Liver (tissue), 9 donors: ENCODE measurements around the gene MTA3. TPM values are rescaled to one million over a fixed set of nuclear protein-coding genes. Genes with fewer than 3 reads are reported as not detected.

ENCODE experiments used
- DNase-seq: peaks from one replicate; pipeline ENCODE4 v3.0.0-alpha.2; 2017; ENCODE audit warnings: low spot score
- H3K27ac ChIP-seq, 2 donors: one replicate each; pipeline ENCODE4 v1.7.0; 2013; ENCODE audit warnings: inconsistent platforms in 2 of 2, low read length in 2 of 2, control low read depth in 1 of 2, low read depth in 1 of 2, mild to moderate bottlenecking in 1 of 2
- H3K27me3 ChIP-seq, 4 donors: one replicate each; pipeline versions ENCODE4 v1.6.1 to v1.7.0; 2013; ENCODE audit warnings: low read length in 3 of 4, inconsistent platforms in 1 of 4, mild to moderate bottlenecking in 1 of 4, moderate library complexity in 1 of 4; ENCODE audit not compliant: control insufficient read depth in 4 of 4, insufficient read depth in 4 of 4
- H3K36me3 ChIP-seq, 4 donors: one replicate each; pipeline versions ENCODE4 v1.6.1 to v1.7.0; 2013; ENCODE audit warnings: low read length in 3 of 4, mild to moderate bottlenecking in 3 of 4, low read depth in 1 of 4, moderate library complexity in 1 of 4; ENCODE audit not compliant: control insufficient read depth in 4 of 4, insufficient read depth in 3 of 4
- H3K4me1 ChIP-seq, 4 donors: one replicate each; pipeline versions ENCODE4 v1.6.1 to v1.7.0; 2013; ENCODE audit warnings: low read length in 3 of 4, mild to moderate bottlenecking in 3 of 4, moderate library complexity in 1 of 4; ENCODE audit not compliant: control insufficient read depth in 4 of 4, insufficient read depth in 4 of 4
- H3K4me3 ChIP-seq, 3 donors: one replicate each; pipeline versions ENCODE4 v1.6.1 to v1.7.0; 2013; ENCODE audit warnings: low read length in 3 of 3, control low read depth in 1 of 3, low read depth in 1 of 3, mild to moderate bottlenecking in 1 of 3
- H3K9ac ChIP-seq, 2 donors: one replicate each; pipeline ENCODE4 v1.7.0; 2013; ENCODE audit warnings: low read length in 2 of 2, mild to moderate bottlenecking in 2 of 2, moderate library complexity in 2 of 2, control low read depth in 1 of 2, low read depth in 1 of 2
- H3K9me3 ChIP-seq, 4 donors: one replicate each; pipeline versions ENCODE4 v1.6.1 to v1.7.0; 2013; ENCODE audit warnings: low read length in 3 of 4; ENCODE audit not compliant: control insufficient read depth in 4 of 4
- EGR1 ChIP-seq, 2 donors: IDR thresholded peaks; 2 replicates each; pipeline ENCODE4 v1.6.1; 2016 to 2018; ENCODE audit warnings: antibody characterized with exemption in 2 of 2, low read depth in 2 of 2
- FOXA1 ChIP-seq: IDR thresholded peaks from 2 replicates; pipeline ENCODE4 v1.6.1; 2016; ENCODE audit warnings: antibody characterized with exemption
- FOXA2 ChIP-seq: IDR thresholded peaks from 2 replicates; pipeline ENCODE4 v1.6.1; 2016; ENCODE audit warnings: antibody characterized with exemption
- GABPA ChIP-seq, 2 donors: IDR thresholded peaks in 1 of 2; conservative IDR thresholded peaks in 1 of 2; 2 replicates each; pipeline ENCODE4 v1.6.1; 2016; ENCODE audit warnings: antibody characterized with exemption in 2 of 2, mild to moderate bottlenecking in 1 of 2, moderate library complexity in 1 of 2
- HNF4A ChIP-seq, 2 donors: conservative IDR thresholded peaks; 2 replicates each; pipeline ENCODE4 v1.6.1; 2016; ENCODE audit warnings: antibody characterized with exemption in 2 of 2, mild to moderate bottlenecking in 2 of 2
- HNF4G ChIP-seq: IDR thresholded peaks from 2 replicates; pipeline ENCODE4 v1.6.1; 2016; ENCODE audit warnings: antibody characterized with exemption
- JUND ChIP-seq, 2 donors: IDR thresholded peaks; 2 replicates each; pipeline ENCODE4 v1.6.1; 2016; ENCODE audit warnings: antibody characterized with exemption in 2 of 2
- NR2F2 ChIP-seq: IDR thresholded peaks from 2 replicates; pipeline ENCODE4 v1.6.1; 2016; ENCODE audit warnings: antibody characterized with exemption
- RAD21 ChIP-seq, 2 donors: IDR thresholded peaks; 2 replicates each; pipeline ENCODE4 v1.6.1; 2016; ENCODE audit warnings: antibody characterized with exemption in 2 of 2, mild to moderate bottlenecking in 2 of 2
- RXRA ChIP-seq, 2 donors: IDR thresholded peaks; 2 replicates each; pipeline ENCODE4 v1.6.1; 2017 to 2018; ENCODE audit warnings: antibody characterized with exemption in 2 of 2, mild to moderate bottlenecking in 1 of 2
- SP1 ChIP-seq: IDR thresholded peaks from 2 replicates; pipeline ENCODE4 v1.6.1; 2018; ENCODE audit warnings: antibody characterized with exemption, mild to moderate bottlenecking
- TAF1 ChIP-seq: conservative IDR thresholded peaks from 2 replicates; pipeline ENCODE4 v1.6.1; 2016; ENCODE audit warnings: antibody characterized with exemption, mild to moderate bottlenecking
- YY1 ChIP-seq: IDR thresholded peaks from 2 replicates; pipeline ENCODE4 v1.6.1; 2016; ENCODE audit warnings: antibody characterized with exemption, mild to moderate bottlenecking
- ZBTB33 ChIP-seq: IDR thresholded peaks from 2 replicates; pipeline ENCODE4 v1.6.1; 2016; ENCODE audit warnings: antibody characterized with exemption
- WGBS: extraction: QIAGEN DNeasy Blood & Tissue Kit; methylation state at CpG from one replicate; pipeline ENCODE4 v1.1.7; 2013; 5-methylcytosine and 5-hydroxymethylcytosine counted together
- polyA plus RNA-seq, 2 donors: library from polyadenylated mRNA; stranded (reverse) in 1 of 2; unstranded in 1 of 2; fragments of 200-250 nt in 1 of 2; fragments of >200 nt in 1 of 2; fragmentation: Nextera tagmentation in 1 of 2; extraction: Ambion mirVana in 1 of 2; gene quantifications; one replicate each; pipeline versions ENCODE4 v1.2.1 to v1.2.3, GENCODE V29; 2013 to 2015
- total RNA-seq, 2 donors: library from RNA; depleted of rRNA; stranded (reverse); fragments of >200 nt; gene quantifications; one replicate each; pipeline ENCODE4 v1.2.3, GENCODE V29; 2014
- TF ChIP-seq, protein P1 (sequence below): IDR thresholded peaks from 2 replicates; pipeline ENCODE4 v1.6.1; 2016; ENCODE audit warnings: antibody characterized with exemption
- TF ChIP-seq, protein P2 (sequence below): IDR thresholded peaks from 2 replicates; pipeline ENCODE4 v1.6.1; 2016; ENCODE audit warnings: antibody characterized with exemption, mild to moderate bottlenecking
- TF ChIP-seq, protein P3 (sequence below): IDR thresholded peaks from 2 replicates; pipeline ENCODE4 v1.6.1; 2016; ENCODE audit warnings: antibody characterized with exemption
- donor health status: healthy.
- donor health status: healthy.
- donor health status: healthy.
- donor health status: healthy.
- donor health status: healthy.

The MTA3 gene
- total and polyA plus RNA-seq, 4 donors, result 5.5 to 10.3 (median 6.8) TPM

- DNase-seq, result no peak
- no peaks in the 10 kb centered on the region for H3K9me3 ChIP-seq
- no peak overlapping the region for H3K4me3 ChIP-seq
- H3K4me1 ChIP-seq, result no peaks in the 10 kb centered on the region
- TF ChIP-seq HNF4A (conservative IDR thresholded peaks at IDR 0.05) (no peak), GABPA (IDR thresholded peaks at IDR 0.05 in 1 of 2, conservative IDR thresholded peaks at IDR 0.05 in 1 of 2) (no peak), JUND (IDR thresholded peaks at IDR 0.05) (no peak)
- WGBS, result 97% methylated on average over 1 of the region's 1 CpG
- no peak overlapping the region for H3K9ac ChIP-seq
- no peak overlapping the region for H3K27ac ChIP-seq
- H3K27me3 ChIP-seq, result no peaks in the 10 kb centered on the region
- peaks cover 0 to 8% (median 4%) of the 10 kb centered on the region in 4 donors for H3K36me3 ChIP-seq
Measured at GRCh38 chr2:42711896-42712295, 143.5 kb downstream of the MTA3 start.

GRCh38 chr2:42712934-42713333 lies 144.5 kb downstream of the MTA3 start:
- H3K27ac ChIP-seq, result no peak overlapping the region
- DNase-seq, result no peak
- TF ChIP-seq JUND (IDR thresholded peaks at IDR 0.05) (no peak), NR2F2 (no peak), GABPA (IDR thresholded peaks at IDR 0.05 in 1 of 2, conservative IDR thresholded peaks at IDR 0.05 in 1 of 2) (no peak), RXRA (IDR thresholded peaks at IDR 0.05) (no peak), HNF4G (no peak), TAF1 (no peak), SP1 (no peak), HNF4A (conservative IDR thresholded peaks at IDR 0.05) (no peak), EGR1 (IDR thresholded peaks at IDR 0.05; ENCODE audit: low read depth in 2 of 2) (no peak), FOXA1 (no peak), FOXA2 (no peak), RAD21 (IDR thresholded peaks at IDR 0.05) (no peak), ZBTB33 (no peak), YY1 (no peak)
- TF ChIP-seq, protein P1, sequence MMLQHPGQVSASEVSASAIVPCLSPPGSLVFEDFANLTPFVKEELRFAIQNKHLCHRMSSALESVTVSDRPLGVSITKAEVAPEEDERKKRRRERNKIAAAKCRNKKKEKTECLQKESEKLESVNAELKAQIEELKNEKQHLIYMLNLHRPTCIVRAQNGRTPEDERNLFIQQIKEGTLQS, result no peak
- TF ChIP-seq, protein P2, sequence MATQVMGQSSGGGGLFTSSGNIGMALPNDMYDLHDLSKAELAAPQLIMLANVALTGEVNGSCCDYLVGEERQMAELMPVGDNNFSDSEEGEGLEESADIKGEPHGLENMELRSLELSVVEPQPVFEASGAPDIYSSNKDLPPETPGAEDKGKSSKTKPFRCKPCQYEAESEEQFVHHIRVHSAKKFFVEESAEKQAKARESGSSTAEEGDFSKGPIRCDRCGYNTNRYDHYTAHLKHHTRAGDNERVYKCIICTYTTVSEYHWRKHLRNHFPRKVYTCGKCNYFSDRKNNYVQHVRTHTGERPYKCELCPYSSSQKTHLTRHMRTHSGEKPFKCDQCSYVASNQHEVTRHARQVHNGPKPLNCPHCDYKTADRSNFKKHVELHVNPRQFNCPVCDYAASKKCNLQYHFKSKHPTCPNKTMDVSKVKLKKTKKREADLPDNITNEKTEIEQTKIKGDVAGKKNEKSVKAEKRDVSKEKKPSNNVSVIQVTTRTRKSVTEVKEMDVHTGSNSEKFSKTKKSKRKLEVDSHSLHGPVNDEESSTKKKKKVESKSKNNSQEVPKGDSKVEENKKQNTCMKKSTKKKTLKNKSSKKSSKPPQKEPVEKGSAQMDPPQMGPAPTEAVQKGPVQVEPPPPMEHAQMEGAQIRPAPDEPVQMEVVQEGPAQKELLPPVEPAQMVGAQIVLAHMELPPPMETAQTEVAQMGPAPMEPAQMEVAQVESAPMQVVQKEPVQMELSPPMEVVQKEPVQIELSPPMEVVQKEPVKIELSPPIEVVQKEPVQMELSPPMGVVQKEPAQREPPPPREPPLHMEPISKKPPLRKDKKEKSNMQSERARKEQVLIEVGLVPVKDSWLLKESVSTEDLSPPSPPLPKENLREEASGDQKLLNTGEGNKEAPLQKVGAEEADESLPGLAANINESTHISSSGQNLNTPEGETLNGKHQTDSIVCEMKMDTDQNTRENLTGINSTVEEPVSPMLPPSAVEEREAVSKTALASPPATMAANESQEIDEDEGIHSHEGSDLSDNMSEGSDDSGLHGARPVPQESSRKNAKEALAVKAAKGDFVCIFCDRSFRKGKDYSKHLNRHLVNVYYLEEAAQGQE, result no peak
- TF ChIP-seq, protein P3, sequence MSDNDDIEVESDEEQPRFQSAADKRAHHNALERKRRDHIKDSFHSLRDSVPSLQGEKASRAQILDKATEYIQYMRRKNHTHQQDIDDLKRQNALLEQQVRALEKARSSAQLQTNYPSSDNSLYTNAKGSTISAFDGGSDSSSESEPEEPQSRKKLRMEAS, result no peak

More at GRCh38 chr2:42712934-42713333, 144.5 kb downstream of the MTA3 start:
- H3K4me1 ChIP-seq, result no peaks in the 10 kb centered on the region
- H3K4me3 ChIP-seq, result no peak overlapping the region
- H3K9me3 ChIP-seq, result no peaks in the 10 kb centered on the region
- H3K9ac ChIP-seq, result no peak overlapping the region
- no peaks in the 10 kb centered on the region for H3K27me3 ChIP-seq
- H3K36me3 ChIP-seq, result peaks cover 0 to 8% (median 4%) of the 10 kb centered on the region in 4 donors
- 91% methylated on average over 2 of the region's 2 CpGs for WGBS
